Measurements from ENCODE around the gene PADI3. TPM values are rescaled to one million over a fixed set of nuclear protein-coding genes. Genes with fewer than 3 reads are reported as not detected.

Gene PADI3
- polyA plus RNA-seq, 3 donors, result 0.07 to 0.12 (median 0.09) TPM

DNA sequence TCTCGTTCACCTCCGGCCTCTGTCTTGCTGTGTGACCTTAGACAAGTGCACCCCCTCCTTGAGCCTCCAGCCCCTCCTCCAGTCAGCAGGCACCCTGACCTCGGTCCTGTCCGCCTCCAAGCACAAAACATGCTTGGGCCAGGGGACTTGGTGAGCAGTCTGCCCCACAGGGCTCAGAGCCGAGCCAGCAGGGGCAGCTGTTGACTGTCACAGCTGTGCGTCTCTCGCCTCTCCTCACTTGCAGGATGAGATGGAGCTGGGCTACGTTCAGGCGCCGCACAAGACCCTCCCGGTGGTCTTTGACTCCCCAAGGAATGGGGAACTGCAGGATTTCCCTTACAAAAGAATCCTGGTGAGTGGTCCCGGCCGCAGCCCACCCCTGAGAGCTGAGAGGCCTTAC lies 24.2 kb downstream of the PADI3 start:
- no peak for DNase-seq

DNA sequence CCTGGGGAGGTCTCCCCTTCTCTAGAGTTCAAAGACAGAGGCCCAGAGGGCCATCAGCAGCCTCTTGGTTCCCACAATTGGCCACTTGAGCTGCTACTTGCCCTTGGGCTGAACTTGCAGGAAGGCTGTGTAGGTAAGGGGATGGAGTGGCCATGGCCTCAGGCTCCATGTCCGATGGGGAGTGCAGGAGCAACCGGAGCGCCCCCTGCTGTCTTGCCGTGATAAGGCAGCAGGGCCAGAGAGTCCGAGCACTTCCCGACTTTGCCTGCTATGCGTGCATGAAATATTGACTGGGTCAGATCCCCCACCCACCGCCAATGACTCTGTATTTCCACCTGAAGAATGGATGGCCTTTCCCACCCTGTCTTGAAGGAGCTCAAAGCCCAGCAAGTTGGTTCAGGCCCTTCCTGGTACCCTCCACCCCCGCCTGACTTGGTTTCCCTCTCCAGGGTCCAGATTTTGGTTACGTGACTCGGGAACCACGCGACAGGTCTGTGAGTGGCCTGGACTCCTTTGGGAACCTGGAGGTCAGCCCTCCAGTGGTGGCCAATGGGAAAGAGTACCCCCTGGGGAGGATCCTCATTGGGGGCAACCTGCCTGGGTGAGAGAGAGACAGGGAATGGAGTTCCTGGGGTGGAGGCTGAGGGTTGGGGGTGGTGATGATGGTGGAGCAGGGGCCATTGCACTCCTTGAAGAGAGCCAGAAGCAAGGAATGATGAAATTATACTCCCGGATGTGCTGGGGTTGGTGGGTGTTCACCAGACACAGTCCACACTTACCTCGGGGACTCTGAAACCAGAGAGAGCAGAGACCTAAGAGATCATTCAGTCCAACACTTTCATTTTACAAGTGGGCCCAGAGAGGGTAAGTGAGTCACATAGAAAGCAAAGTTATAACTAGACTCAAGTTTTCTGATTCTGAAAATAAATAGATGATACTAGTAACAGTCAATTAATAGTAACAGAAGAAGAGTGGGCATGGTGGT lies 25.6 kb downstream of the PADI3 start:
- no peak for DNase-seq

DNA sequence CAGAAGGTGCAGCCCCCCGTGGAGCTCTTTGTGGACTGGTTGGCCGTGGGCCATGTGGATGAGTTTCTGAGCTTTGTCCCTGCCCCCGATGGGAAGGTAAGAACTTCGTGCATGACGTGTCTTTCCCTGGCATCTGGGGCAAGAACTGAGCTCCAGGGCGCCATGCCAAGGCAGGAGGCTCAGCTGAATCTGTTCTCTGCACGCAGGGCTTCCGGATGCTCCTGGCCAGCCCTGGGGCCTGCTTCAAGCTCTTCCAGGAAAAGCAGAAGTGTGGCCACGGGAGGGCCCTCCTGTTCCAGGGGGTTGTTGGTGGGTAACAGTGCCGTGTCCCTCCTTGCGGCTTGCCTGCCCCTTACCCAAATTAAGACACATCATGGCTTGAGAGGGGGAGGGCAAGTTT lies 27.7 kb downstream of the PADI3 start:
- DNase-seq, result no peak

DNA sequence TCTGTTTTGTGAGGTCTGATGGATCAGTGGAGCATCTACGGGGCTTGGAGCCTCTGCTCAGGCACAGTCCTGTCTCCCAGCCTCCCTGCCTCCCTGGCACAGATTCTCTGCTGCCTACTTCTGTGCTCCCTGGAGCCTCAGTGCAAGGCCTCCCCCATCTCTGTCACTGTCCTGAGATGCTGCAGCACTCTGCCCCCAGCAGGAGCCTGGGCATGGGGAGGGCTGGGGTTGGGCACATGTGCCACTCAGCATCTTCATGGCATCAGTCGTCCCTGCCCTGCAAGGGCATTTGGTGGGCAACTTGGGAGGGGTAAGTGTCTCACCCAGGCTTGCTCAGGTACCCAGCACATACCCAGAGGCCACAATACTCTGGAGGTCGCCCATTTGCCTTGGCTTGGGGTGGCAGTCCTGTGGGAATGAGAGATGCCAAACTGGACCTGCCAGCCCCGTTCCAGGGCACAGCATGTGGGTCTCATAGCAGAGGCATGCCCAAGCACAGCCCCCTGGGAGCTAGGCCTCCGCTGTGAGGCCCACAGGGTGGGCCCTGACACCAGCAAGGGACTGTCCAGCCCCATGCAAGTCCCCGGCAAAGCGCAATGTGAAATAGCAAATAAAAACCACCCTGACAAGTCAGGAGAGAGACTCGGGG lies 28.7 kb downstream of the PADI3 start:
- DNase-seq, result no peak

DNA sequence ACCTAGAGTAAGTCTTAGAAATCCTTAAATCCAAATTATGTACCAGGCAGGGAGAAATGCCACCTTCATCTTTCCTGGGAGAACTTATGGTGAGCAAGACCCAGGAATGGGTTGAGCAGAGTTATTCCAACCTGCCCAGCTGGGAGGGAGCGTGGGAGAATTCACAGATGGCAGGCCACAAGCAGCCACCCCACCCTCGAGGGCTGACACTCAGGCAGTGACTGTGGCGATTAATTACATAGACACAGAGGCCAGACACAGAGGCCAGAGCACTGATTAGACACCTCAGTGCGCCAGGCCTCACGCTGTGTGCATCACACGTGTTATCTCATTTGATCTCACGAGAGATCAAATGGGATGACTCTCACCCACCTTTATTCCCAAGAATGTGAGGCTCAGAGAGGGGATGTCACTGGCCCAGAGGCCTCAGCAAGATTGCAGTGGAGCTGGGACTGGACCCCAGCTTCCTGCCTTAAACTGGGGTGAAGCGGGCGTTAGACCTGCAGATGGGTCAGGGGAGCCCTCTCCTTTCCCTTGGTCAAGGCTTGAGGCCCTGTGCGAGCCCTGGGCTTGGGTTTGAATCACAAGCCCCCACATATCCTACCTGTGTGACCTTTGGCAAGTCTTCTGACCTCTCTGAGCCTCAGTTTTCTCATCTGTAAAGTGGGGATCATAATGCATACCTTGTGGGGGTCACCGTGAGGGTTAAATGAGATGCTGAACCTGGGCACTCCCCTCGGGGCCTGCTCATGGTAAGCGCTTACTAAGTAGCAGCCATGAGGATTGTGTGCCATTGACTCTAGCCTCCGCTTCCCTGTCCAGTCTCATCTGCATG lies 30.3 kb downstream of the PADI3 start:
- DNase-seq, result no peak

DNA sequence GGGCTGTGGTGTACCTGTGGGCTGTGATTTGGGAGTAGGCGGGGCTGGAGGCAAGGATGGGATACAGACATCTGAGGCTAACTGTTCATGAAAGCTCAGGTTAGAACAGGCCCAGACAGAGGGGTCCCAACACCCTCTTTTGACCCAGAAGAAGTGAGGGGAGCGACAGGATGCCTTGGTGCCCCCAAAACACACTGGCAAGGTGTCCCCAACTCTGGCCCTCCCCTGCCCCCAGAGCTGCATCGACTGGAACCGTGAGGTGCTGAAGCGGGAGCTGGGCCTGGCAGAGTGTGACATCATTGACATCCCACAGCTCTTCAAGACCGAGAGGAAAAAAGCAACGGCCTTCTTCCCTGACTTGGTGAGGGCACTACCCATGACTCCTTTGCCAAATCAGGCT lies 31.5 kb downstream of the PADI3 start:
- no peak for DNase-seq

DNA sequence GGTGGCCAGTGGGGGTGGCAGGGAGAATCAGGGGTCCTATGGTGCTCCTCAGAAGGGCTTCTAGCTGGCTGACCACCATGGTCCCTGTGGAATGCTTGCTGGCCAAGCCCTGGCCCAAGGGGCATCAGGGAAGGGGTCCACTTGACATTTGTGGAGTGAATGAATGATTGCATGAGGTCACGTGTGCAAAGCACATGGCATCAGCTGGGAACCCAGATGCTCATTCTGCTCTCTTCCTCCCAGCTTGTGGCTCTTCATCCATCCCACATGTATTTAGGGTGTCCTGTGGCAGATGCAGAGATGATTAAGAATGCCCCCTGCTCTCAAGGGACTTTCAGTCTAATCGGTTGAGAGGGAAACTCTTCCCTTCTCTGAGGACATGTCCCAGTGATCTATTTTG lies 32.0 kb downstream of the PADI3 start:
- DNase-seq, result no peak

DNA sequence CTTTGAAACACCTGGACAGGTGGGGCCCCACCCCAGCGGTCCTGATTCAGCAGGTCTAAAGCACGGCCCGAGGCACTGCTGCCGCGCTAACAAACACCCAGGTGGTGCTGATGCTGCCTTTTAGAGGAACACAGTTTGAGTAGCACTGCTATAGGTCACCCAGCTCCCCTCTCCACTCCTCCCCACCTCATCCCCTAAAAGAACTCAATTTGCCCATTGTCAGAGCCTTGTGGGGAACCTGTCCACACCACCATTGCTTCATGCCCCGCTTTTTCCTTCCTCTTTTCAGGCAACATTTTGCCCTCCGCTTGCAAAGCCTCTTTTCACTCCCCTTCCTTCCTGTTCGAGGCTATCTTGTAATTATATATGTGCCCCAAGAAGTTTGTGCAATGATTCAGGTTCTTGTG lies 32.9 kb downstream of the PADI3 start:
- DNase-seq, result no peak

DNA sequence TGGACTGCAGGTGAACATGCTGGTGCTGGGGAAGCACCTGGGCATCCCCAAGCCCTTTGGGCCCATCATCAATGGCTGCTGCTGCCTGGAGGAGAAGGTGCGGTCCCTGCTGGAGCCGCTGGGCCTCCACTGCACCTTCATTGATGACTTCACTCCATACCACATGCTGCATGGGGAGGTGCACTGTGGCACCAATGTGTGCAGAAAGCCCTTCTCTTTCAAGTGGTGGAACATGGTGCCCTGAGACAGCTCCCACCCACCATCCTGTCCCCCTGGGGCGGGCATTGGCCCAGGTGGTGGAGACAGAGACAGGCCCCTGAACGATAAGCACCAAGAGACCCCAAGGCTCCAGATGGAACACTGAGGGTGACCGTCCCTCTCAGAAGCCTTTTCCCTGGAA lies 33.9 kb downstream of the PADI3 start:
- no peak for DNase-seq

DNA sequence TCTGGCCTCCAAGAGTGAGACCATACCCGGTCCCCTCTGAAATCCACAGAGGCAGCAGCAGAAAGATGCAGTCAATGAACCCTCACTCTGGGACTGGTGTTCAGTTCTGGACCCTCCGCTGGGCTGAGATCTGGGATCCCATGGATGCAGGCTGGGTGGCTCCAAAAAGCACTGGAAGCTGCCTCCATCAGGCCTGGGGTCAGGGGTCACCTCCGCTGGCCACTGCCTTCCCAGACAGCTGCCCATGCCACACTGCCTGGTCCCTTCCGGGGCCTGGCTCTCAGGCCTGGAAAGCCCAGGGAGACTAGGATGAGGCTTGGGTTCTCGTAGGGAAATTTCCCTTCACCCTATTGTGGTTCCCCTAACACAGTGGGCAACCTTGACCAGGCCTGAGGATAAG lies 37.7 kb downstream of the PADI3 start:
- no peak for DNase-seq

DNA sequence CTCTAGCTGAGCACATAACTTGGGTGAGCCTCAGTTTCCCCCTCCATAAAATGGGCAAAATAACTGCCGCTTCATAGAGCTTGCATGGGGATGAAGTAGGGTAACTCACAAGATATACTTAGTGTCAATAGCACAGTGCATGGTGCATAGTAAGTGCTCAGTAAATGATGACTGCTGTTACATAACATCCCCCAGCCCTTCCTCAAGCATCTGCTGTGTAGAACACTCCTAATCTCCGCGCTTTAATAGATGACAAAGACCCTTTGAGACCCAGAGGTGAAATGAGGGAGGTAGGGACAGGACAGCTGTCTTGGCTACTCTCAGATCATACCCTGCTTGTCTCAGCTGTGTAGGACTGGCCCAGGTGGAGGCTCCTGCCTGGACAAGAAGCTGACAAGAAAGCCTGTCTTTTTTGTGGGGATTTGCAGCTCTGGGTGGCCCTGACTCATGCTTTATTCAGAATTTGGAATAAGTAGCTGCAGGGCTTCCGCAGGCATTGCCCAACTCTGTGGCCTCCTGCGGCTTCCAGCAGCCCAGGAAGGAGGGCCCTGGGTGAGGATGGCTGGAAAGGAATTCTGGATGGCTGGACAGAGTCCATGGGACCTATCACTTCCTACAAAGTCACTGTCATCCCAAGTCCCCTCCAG lies 38.4 kb downstream of the PADI3 start:
- no peak for DNase-seq

DNA sequence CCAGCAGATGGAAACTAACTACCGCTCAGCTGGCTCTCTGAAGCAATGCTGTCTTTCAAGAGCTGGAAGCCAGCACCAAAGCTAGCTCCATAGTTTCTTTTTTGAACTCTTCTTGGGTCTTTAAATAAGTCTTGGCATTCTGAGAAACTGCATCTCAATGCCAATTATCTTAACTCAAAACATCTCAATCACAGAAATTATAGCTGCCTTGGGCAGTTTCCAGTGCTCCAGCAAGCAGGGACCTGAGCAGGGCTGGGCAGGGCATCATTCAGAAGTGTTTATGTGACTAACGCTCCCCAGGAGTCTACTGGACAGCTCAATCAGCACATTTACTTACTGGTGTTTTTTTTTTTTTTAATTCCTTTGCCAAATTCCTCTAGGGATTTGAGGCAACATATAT lies 40.8 kb downstream of the PADI3 start:
- no peak for DNase-seq

DNA sequence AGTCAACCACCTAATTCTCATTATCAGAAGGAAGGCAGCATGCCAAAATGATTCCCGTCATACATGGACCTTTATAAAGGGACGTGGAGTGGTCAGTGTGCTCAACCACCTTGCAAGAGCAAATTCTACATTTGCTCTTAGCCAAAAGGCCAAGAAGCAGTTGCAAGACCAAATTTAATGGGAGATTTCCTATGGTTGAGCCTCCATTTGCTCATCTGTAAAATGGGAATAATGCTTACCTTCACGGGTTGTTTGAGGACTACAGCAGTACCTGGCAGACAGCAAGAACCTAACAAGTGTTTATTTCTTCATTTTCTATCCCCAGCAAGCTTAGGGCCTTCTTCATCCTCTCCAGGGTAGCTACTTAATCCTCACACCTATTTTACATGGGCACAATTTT lies 41.7 kb downstream of the PADI3 start:
- no peak for DNase-seq

DNA sequence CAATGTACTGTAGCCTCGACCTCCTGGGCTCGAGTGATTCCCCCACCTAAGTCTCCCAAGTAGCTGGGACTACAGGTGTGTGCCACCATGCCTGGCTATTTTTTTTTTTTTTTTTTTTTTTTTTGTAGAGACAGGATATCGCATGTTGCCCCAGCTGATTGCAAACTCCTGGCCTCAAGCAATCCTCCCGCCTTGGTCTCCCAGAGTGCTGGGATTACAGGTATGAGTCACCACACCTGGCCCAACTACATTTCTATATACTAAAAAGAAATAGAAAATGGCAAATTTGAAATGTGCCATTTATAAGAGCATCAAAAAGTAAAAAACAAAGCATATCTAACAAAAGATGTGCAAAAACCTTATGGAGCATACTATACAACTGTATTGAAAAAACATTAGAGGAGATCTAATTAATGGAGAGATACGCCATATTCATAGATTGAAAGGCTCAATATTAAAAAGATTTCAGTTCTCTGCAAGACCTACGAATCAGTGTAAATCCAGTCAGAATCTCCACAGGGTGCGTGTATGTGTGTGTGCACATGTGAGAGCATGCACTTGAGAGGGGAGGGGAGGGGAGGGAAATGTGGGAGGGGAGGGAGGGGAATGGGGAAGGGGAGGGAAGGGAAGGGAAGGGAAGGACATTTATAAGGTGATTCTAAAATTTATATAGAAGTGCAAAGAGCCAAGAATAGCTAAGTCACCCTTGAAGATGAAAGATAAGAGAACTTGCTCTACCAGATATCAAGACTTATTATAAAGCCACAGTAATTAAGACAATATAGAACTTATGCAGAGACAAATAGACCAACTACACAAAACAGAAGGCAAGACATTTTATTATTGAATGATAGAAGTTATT lies 43.6 kb downstream of the PADI3 start:
- DNase-seq, result no peak

DNA sequence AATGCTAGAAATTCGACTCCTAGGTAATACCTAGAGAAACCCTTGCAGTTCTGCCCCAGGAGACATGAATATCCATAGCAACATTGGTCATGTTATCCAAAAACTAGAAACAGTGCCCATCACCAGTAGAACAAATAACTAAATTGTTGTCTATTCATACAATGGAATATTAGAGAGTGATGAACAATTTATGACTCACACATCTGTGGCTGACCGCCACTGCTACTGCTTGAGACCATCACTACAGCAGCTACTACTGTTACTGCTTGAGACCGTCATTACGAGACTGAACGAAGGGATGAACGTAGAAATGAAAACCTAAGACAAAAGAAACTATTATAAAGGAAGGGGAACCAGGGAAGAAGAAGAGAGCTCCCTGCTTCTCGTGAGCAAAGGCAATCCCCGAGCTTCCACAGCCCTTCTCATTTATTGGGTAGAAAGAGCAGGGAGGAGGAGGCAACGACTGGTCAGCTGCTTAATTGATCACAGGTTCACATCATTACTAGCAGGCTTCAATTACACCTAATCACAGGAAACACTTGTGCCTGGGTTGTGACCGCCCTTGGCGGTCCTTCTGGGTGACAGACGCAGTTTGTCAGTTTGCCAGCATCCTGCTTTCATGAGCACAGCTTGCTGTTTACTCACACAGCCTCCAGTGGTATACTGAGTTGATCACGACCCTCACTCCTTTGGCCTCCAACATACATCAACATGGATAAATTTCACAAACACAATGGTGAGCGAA lies 45.0 kb downstream of the PADI3 start:
- no peak for DNase-seq

DNA sequence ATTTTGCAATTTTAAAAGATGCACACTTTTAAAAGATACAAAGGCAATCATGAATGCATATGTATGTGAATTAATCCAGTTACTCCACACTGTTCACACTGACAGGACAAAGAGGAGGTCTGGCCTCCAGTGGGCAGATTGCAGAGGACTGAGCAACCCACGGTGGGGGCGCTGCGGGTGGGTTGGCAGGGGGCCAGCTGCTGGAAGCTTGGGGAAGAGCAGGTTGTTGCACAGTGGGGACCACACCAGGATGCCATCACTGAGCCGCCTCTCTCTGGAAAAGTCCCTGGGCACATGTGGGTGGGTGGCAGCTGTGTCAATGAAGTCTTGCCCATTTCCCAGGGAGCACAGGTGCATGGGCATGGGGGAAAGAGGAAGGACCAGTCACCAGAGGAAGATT lies 46.4 kb downstream of the PADI3 start:
- DNase-seq, result no peak

DNA sequence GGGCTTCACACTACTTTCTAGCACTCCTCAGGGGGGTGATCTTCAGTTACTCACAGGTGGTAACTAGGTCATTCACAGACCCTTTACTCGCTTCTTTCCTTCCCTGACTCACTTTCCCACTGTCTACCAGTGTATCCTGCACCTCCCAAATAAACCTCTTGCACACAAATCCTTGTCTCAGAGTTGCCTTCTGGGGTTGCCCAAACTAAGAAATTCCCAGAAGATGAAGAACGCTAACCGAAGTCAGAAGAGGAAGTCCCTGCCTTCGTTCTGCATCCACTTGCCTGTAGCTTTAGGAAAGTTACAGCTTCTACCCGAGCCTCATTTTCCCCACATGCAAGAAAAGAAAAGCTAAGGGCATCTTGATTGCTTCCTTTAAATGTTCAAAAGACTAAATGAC lies 47.2 kb downstream of the PADI3 start:
- no peak for DNase-seq

DNA sequence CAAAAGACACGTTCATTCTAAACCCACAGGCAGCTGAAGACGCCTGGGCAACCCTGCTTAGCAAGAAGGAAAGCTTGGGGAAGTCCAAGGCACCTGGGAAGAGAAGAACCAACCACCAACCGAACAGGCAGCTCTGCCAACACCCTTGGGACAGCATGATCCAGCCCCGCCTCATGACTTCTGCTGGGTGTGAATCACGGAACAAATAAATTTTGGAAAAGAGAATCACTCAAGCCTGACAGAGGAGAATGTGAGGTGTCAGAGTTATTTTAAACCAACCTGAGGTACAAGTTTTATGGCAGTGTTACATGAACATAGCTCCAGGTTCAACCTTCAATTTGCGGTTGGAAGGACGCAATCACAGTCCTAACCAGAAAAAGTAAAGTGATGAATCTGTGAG lies 49.1 kb downstream of the PADI3 start:
- DNase-seq, result no peak

DNA sequence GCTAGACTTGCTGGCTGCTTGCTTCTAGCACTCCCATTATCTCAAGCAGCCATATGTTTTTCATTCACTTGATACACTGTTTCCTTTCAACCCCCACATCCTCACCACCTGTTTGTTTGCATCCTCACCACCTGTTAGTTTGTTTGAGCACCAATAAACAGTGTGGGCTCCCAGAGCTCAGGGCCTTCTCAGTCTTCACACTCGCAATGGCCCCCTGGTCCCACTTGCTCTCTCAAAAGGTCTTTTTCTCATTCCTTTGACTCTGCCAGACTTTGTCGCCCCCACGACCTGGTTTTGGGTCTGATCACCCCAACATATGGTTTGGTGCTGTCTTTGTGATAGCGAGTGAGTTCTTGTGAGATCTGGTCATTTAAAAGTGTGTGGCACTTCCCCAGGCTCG lies 52.9 kb downstream of the PADI3 start:
- no peak for DNase-seq

DNA sequence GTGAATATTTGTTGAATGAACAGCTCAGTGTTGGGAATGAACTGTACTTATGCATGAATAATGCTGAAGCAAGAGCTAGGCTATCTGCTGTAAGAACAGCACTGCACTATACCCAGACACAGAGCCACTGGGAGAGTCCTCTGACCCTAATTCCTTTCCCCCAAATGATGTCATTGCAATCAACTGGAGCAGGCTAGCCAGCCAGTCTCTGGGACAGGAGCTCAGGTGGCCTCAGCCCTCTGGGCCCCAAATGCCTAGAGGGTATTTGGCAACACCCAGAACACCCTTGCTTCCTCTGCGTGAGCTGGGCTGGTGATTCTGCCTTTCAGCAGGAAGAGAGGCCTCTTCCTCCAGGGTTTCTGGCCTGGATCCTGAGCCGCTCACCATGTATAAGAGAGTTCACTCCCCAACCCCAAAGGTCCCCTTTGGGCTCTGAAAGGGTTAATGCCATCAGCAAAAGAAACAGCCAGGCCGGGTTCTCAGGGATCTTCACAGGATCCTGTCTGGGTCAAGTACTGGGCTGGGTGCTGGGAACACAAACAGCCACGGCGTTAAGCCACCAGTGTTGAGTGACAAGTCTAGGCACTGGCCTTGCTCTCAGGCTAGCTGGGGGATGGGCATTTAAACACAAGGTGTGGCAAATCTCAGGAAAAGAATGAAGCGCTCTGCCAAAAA lies 55.4 kb downstream of the PADI3 start:
- DNase-seq, result no peak
